NCI-H1436 treated with DMSO at 0.1 percent for 48 hours (cell line): ENCODE data around the gene HTR1D.
"Not testable (repeated sequence)": the region's sequence is repeated elsewhere in the genome, so short reads cannot be mapped to it uniquely, and the experiment has no call there.

Source experiments
- DNase-seq: peaks from one replicate; lab custom pipeline; 2025; lab: John Stamatoyannopoulos, UW

Gene HTR1D, protein sequence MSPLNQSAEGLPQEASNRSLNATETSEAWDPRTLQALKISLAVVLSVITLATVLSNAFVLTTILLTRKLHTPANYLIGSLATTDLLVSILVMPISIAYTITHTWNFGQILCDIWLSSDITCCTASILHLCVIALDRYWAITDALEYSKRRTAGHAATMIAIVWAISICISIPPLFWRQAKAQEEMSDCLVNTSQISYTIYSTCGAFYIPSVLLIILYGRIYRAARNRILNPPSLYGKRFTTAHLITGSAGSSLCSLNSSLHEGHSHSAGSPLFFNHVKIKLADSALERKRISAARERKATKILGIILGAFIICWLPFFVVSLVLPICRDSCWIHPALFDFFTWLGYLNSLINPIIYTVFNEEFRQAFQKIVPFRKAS

DNA sequence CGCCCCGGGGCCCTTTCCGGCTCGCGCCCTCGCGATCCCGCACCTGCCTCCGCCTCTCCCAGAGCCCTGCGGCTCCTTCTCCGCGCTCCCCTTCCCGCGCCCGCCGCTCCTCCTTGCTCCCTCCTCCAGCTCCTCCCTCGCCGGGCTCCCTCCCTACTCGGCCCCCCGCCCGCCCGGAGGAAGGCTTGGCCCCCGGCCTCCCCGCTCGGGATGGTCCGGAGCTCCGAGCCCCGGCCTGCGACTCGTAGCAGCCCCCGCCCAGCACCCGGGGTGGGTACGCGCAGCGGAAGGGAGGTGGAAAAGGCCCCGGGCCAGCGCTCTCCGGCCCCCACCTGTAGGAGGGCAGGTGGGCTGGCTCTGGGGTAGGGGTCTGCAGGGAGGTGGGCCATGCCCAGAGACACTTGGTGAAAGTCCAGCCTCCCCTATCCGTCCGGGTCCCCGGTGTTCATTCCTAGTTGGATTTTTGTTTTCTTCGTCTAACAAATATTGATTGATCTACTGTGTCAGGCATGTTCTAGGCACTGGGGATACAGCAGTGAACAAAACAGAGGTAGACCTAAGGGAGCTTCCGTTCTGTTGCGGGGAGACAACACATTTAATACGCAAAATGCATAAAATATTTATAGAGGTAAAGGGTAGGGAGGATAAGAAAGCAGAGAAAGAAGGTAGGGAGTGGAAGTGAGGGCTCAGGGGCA lies at the start of gene HTR1D:
HTR1D (minus strand) TSS at position 82 of the 695 bp plus-strand sequence. CDS start 23,283 bp downstream, outside the sequence.
- DNase-seq = no peak

GRCh38 chr1:23263380-23263887 lies 46.1 kb upstream of the HTR1D start:
- DNase-seq = no peak

DNA sequence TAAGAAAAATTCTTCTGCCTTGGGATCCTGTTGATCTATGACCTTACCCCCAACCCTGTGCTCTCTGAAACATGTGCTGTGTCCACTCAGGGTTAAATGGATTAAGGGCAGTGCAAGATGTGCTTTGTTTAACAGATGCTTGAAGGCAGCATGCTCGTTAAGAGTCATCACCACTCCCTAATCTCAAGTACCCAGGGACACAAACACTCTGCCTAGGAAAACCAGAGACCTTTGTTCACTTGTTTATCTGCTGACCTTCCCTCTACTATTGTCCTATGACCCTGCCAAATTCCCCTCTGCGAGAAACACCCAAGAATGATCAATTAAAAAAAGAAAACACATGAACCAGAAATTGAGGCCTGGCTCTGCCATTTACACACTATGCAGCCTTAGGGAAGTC lies 40.8 kb upstream of the HTR1D start:
- not testable (repeated sequence) for DNase-seq

DNA sequence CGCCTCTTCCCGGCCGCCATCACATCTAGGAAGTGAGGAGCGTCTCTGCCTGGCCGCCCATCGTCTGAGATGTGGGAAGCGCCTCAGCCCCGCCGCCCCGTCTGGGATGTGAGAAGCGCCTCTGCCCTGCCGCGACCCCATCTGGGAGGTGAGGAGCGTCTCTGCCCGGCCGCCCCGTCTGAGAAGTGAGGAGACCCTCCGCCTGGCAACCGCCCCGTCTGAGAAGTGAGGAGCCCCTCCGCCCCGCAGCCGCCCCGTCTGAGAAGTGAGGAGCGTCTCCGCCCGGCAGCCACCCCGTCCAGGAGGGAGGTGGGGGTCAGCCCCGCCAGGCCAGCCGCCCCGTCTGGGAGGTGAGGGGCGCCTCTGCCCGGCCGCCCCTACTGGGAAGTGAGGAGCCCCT lies 40.1 kb upstream of the HTR1D start:
- not testable (repeated sequence) for DNase-seq

GRCh38 chr1:23254584-23254983 lies 37.3 kb upstream of the HTR1D start:
- no peak for DNase-seq

- DNase-seq = no peak
These were observed 34.5 kb upstream of the HTR1D start for GRCh38 chr1:23251812-23252211.

DNA sequence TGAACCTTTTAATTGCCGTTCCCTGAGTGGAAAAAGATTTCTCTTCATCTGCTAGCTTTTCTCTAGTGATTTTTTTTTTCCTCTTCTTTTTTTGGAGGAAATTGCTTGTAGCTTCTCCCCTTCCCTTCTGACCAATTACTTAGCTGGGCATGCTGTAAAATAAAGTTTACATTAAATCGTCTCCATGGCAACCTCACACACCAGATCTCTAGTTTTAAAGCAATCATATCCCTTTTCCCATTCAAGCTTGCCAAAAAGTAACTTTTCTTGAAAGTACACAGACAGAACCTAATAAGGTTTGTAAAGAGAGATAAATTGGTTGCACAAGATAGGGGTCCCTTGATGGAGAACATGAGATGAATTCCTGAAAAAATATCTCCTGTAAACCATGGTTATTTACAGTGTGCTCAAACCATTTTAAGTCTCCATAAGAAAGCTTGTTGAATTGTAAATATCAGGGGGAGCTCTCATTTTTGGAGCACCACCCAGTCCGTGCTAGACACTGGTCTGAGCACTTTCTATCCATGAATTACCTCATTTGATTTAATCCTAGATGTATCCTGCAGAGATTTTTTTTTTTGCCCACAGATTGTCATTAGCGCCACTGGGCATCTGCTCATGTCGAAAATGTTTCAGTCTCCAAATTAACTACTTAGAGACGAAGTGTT lies 32.6 kb upstream of the HTR1D start:
- no peak for DNase-seq

DNA sequence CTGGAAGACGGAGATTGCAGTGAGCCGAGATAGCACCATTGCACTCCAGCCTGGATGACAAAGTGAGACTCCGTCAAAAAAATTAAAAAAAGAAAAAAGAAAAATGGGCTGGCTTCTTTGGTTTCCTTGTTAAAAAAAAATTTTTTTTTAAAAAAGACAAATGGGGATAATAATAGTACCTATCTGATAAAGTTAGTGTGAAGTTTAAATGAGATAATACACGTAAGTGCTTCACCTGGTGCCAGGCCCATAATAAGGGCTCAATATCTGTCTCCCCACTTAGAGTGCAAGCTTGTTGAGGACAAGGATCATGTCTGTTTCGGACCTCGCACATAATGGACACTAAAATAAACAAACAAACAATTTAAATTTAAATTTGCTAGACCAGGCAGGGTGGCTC lies 30.0 kb upstream of the HTR1D start:
- no peak for DNase-seq

- DNase-seq = no peak
These were observed 29.0 kb upstream of the HTR1D start for GRCh38 chr1:23246274-23246673.

- no peak for DNase-seq
These were observed 27.0 kb upstream of the HTR1D start for GRCh38 chr1:23244256-23244761.

GRCh38 chr1:23242414-23242813 lies 25.1 kb upstream of the HTR1D start:
- no peak for DNase-seq

- no peak for DNase-seq
These were observed 22.5 kb upstream of the HTR1D start for GRCh38 chr1:23239638-23240295.

DNA sequence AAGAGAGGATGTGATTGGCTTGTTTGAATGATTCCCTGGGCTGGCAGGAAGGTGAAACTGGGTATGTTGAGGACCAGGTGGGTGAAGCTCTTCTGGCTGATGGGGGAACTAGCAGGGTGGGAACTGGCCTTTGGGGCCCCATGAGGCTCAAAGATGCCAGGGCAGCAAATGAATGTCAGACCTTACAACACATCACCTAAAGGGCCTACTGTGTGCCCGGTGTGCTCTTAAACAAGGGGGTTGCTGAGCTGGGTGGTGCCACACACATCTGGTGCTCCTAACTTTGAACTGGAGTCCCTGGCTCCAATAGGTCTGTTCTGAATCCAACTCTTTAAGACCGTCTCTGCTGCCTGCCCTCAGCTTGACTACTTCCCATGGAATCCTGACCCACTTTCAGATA lies 21.3 kb upstream of the HTR1D start:
- no peak for DNase-seq

DNA sequence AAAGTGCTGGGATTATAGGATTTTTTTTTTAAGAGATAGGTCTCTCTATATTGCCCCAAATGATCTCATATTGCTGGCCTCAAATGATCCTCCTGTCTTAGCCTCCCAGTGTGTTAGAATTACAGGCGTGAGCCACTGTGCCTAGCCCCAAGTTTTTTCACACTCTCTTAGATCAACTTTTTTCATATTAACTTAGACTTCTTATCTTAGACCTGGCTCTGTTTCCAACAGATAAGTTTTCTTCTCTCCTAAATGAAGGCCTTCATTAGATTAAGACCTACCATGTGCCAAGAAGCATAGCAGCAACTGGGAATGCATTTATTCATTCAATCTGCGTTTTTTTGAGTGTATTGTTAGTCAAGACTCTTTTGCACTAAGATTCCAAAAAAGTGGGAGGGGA lies 20.2 kb upstream of the HTR1D start:
- DNase-seq = no peak

DNA sequence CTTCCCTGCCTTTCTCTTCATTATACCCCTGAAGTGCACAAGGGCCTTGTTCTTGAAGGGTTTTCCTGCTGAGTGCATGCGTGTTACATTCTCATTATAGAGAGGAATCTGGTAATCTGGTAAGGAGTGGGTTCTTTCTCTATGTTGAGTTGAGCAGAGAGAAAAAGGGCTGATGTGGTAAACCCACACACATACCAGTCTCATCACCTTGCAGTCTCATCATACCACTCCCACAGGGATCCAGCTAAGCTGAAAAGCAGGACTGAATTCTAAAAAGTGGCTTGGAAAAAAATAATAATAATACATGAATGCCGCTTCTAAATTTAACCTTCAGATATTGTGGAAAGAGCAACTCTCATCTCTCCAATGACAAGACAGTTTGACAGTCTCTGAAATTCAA lies 10.5 kb upstream of the HTR1D start:
- no peak for DNase-seq

- DNase-seq = no peak
These were observed 7.7 kb upstream of the HTR1D start for GRCh38 chr1:23224739-23225648.

DNA sequence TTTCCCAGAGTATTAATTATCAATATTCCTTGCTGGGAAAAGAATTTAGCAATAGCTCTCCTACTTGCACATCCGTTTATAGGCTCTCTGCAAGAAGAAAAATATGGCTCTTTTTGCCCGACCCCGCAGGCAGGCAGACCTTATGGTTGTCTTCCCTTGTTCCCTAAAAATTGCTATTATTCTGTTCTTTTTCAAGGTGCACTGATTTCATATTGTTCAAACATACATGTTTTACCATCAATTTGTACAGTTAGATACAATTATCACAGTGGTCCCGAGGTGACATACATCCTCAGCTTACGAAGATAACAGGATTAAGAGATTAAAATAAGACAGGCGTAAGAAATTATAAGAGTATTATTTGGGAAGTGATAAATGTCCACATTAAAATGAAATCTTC lies 6.7 kb upstream of the HTR1D start:
- DNase-seq = not testable (repeated sequence)

GRCh38 chr1:23223490-23223951 lies 6.2 kb upstream of the HTR1D start:
- not testable (repeated sequence) for DNase-seq

GRCh38 chr1:23222742-23223141 lies 5.4 kb upstream of the HTR1D start:
- no peak for DNase-seq

- DNase-seq = no peak
These were observed 5.0 kb upstream of the HTR1D start for GRCh38 chr1:23222331-23222730.

- DNase-seq = no peak
These were observed 3.8 kb upstream of the HTR1D start for GRCh38 chr1:23221107-23221506.
